HG03521 (cell line): Measurements from ENCODE around the gene GTF3C1.

Experiments
- ATAC-seq: cut with Tn5 transposase; IDR thresholded peaks from one replicate; pipeline ENCODE4 v1.9.1; 2021; ENCODE audit warnings: mild to moderate bottlenecking, moderate library complexity; ENCODE audit not compliant: unreplicated experiment

GTF3C1 gene

GRCh38 chr16:27568077-27568476 is 18.4 kb upstream of the GTF3C1 start:
- no peak for ATAC-seq

GRCh38 chr16:27566417-27566816 is 16.7 kb upstream of the GTF3C1 start:
- no peak for ATAC-seq

- no peak for ATAC-seq
These were observed 14.5 kb upstream of the GTF3C1 start for GRCh38 chr16:27564224-27564623.

- ATAC-seq, result no peak
These were observed 11.5 kb upstream of the GTF3C1 start for GRCh38 chr16:27561216-27561615.

- ATAC-seq, result no peak
These were observed 9.2 kb upstream of the GTF3C1 start for GRCh38 chr16:27558932-27559331.

GRCh38 chr16:27558434-27558833 is 8.7 kb upstream of the GTF3C1 start:
- ATAC-seq, result no peak

GRCh38 chr16:27556471-27556870 is 6.8 kb upstream of the GTF3C1 start:
- no peak for ATAC-seq

- no peak for ATAC-seq
These were observed 1.3 kb upstream of the GTF3C1 start for GRCh38 chr16:27551036-27551435.

GRCh38 chr16:27550582-27550920 is 838 bp upstream of the GTF3C1 start:
- no peak for ATAC-seq

GRCh38 chr16:27549464-27549745 is 308 bp downstream of the GTF3C1 start:
- peak; percentile 24 for ATAC-seq

GRCh38 chr16:27547851-27548250 is 1.9 kb downstream of the GTF3C1 start:
- ATAC-seq, result no peak

- ATAC-seq, result no peak
These were observed 2.6 kb downstream of the GTF3C1 start for GRCh38 chr16:27547134-27547533.

- ATAC-seq, result no peak
These were observed 5.0 kb downstream of the GTF3C1 start for GRCh38 chr16:27544671-27545070.

- no peak for ATAC-seq
These were observed 5.9 kb downstream of the GTF3C1 start for GRCh38 chr16:27543801-27544200.

- ATAC-seq, result no peak
These were observed 10.1 kb downstream of the GTF3C1 start for GRCh38 chr16:27539636-27540035.

- no peak for ATAC-seq
These were observed 10.6 kb downstream of the GTF3C1 start for GRCh38 chr16:27539120-27539519.

- ATAC-seq, result no peak
These were observed 11.2 kb downstream of the GTF3C1 start for GRCh38 chr16:27538528-27538927.

GRCh38 chr16:27534256-27534655 is 15.5 kb downstream of the GTF3C1 start:
- no peak for ATAC-seq

- ATAC-seq, result no peak
These were observed 17.6 kb downstream of the GTF3C1 start for GRCh38 chr16:27531826-27532800.

- ATAC-seq, result no peak
These were observed 18.5 kb downstream of the GTF3C1 start for GRCh38 chr16:27531186-27531585.

- no peak for ATAC-seq
These were observed 19.8 kb downstream of the GTF3C1 start for GRCh38 chr16:27529962-27530361.

GRCh38 chr16:27528294-27528693 is 21.4 kb downstream of the GTF3C1 start:
- no peak for ATAC-seq

GRCh38 chr16:27526180-27526579 is 23.5 kb downstream of the GTF3C1 start:
- ATAC-seq, result no peak
